Thyroid gland (tissue), 4 donors: ENCODE results near the gene SAMD5. TPM values are rescaled to one million over a fixed set of nuclear protein-coding genes. Genes with fewer than 3 reads are reported as not detected.

ENCODE experiments used
- DNase-seq, 2 donors: peaks; one replicate each; pipeline ENCODE4 v3.0.0-alpha.2; 2019
- H3K27ac ChIP-seq, 3 donors: fragments of 200-600 bp; sonication (generic); 1 replicate in 2 of 3; 2 replicates in 1 of 3; pipeline ENCODE4 v1.5.1; 2016 to 2019; ENCODE audit warnings: mild to moderate bottlenecking in 1 of 3, moderate library complexity in 1 of 3
- H3K27me3 ChIP-seq: fragments of 200-600 bp; sonication (generic); one replicate; pipeline ENCODE4 v1.5.1; 2019
- H3K36me3 ChIP-seq, 2 donors: fragments of 200-600 bp; sonication (generic); one replicate each; pipeline ENCODE4 v1.5.1; 2016 to 2019
- H3K4me1 ChIP-seq, 2 donors: fragments of 200-600 bp; sonication (generic); one replicate each; pipeline ENCODE4 v1.5.1; 2017 to 2019
- H3K4me3 ChIP-seq, 3 donors: fragments of 200-600 bp; sonication (generic); replicated peaks in 1 of 3; 1 replicate in 2 of 3; 2 replicates in 1 of 3; pipeline ENCODE4 v1.5.1; 2016; ENCODE audit warnings: mild to moderate bottlenecking in 1 of 3
- H3K9me3 ChIP-seq: fragments of 200-600 bp; sonication (generic); one replicate; pipeline ENCODE4 v1.5.1; 2017
- CTCF ChIP-seq, 6 experiments: fragments of 200-600 bp in 3 of 6; fragments of 450-650 bp in 3 of 6; sonication (generic) in 3 of 6; IDR thresholded peaks; one replicate each; pipeline ENCODE4 v1.5.1; 2016 to 2019; ENCODE audit warnings: antibody characterized with exemption in 6 of 6, mild to moderate bottlenecking in 2 of 6, inconsistent platforms in 1 of 6, moderate library complexity in 1 of 6
- POLR2A ChIP-seq, 2 donors: fragments of 450-650 bp; IDR thresholded peaks; one replicate each; pipeline ENCODE4 v1.6.1; 2017; ENCODE audit warnings: antibody characterized with exemption in 2 of 2, mild to moderate bottlenecking in 2 of 2, moderate library complexity in 1 of 2
- WGBS, 2 donors: methylation state at CpG; one replicate each; pipeline ENCODE4 v1.1.5; 2017; 5-methylcytosine and 5-hydroxymethylcytosine counted together
- intact Hi-C: fragments of 100-400 bp; cut with DNase I; formaldehyde crosslinking; loops from one replicate; pipeline ENCODE4 v1.15.1; 2023
- total RNA-seq, 4 donors: library from RNA; depleted of rRNA; stranded (reverse); fragments of >200 nt; gene quantifications; one replicate each; pipeline ENCODE4 v1.2.3, GENCODE V29; 2016

The SAMD5 gene
- total RNA-seq, 4 donors from 2014 or later = 2.0 to 8.9 (median 5.2) TPM

- DNase-seq = no peak
- WGBS, 2 donors = 81 to 89% methylated on average over 6 of the region's 6 CpGs
- TF ChIP-seq POLR2A (IDR thresholded peaks at IDR 0.05) (no peak), CTCF (IDR thresholded peaks at IDR 0.05) (no peak)
- no peaks in the 10 kb centered on the region for H3K27me3 ChIP-seq
- no peaks in the 10 kb centered on the region for H3K36me3 ChIP-seq
- intact Hi-C loops = no loop called here
- H3K4me1 ChIP-seq = no peaks in the 10 kb centered on the region
- no peaks in the 10 kb centered on the region for H3K9me3 ChIP-seq
- H3K27ac ChIP-seq = no peak overlapping the region
- H3K4me3 ChIP-seq = no peak overlapping the region
These were observed 38.2 kb downstream of the SAMD5 start for GRCh38 chr6:147546501-147547368.

- Histone ChIP-seq H3K4me3 (no peak overlapping the region), H3K4me1 (no peaks in the 10 kb centered on the region), H3K27me3 (no peaks in the 10 kb centered on the region), H3K9me3 (no peaks in the 10 kb centered on the region), H3K27ac (no peak overlapping the region), H3K36me3 (no peaks in the 10 kb centered on the region)
- TF ChIP-seq POLR2A (IDR thresholded peaks at IDR 0.05) = no peak
- no peak for TF ChIP-seq CTCF (IDR thresholded peaks at IDR 0.05)
- 73 to 80% methylated on average over 10 of the region's 10 CpGs for WGBS, 2 donors
- peak in 1 of 2 donors; percentile 6 for DNase-seq
- intact Hi-C loops = no loop called here
These were observed 38.9 kb downstream of the SAMD5 start for GRCh38 chr6:147547369-147547902.

GRCh38 chr6:147548921-147549475, 40.5 kb downstream of the SAMD5 start:
- Histone ChIP-seq H3K36me3 (no peaks in the 10 kb centered on the region), H3K9me3 (no peaks in the 10 kb centered on the region), H3K27me3 (no peaks in the 10 kb centered on the region), H3K4me3 (no peak overlapping the region), H3K27ac (no peak overlapping the region), H3K4me1 (peaks cover under 1 to 2% of the 10 kb centered on the region in 2 donors)
- TF ChIP-seq CTCF (IDR thresholded peaks at IDR 0.05) (no peak), POLR2A (IDR thresholded peaks at IDR 0.05) (no peak)
- intact Hi-C loops = no loop called here
- 85 to 86% methylated on average over 3 of the region's 3 CpGs for WGBS, 2 donors
- no peak for DNase-seq

GRCh38 chr6:147549531-147549930, 41.0 kb downstream of the SAMD5 start:
- Histone ChIP-seq H3K4me3 (no peak overlapping the region), H3K36me3 (no peaks in the 10 kb centered on the region), H3K4me1 (peaks cover 6 to 7% of the 10 kb centered on the region in 2 donors), H3K27me3 (no peaks in the 10 kb centered on the region), H3K27ac (no peak overlapping the region), H3K9me3 (no peaks in the 10 kb centered on the region)
- WGBS, 2 donors = 93 to 96% methylated on average over 4 of the region's 4 CpGs
- DNase-seq = no peak
- intact Hi-C loops = no loop called here
- TF ChIP-seq CTCF (IDR thresholded peaks at IDR 0.05) (no peak), POLR2A (IDR thresholded peaks at IDR 0.05) (no peak)

GRCh38 chr6:147551976-147552375, 43.5 kb downstream of the SAMD5 start:
- Histone ChIP-seq H3K4me1 (peaks cover 9 to 18% of the 10 kb centered on the region in 2 donors), H3K27me3 (no peaks in the 10 kb centered on the region), H3K9me3 (no peaks in the 10 kb centered on the region), H3K27ac (peak overlapping the region in 1 of 3 donors; percentile 4), H3K36me3 (no peaks in the 10 kb centered on the region), H3K4me3 (no peak overlapping the region)
- no peak for DNase-seq
- TF ChIP-seq POLR2A (IDR thresholded peaks at IDR 0.05) (no peak), CTCF (IDR thresholded peaks at IDR 0.05) (no peak)
- WGBS, 2 donors = 79 to 88% methylated on average over 1 of the region's 1 CpG
- intact Hi-C loops = no loop called here
